Measurements from ENCODE around the gene MLYCD. TPM values are rescaled to one million over a fixed set of nuclear protein-coding genes. Genes with fewer than 3 reads are reported as not detected.

MLYCD gene
- total RNA-seq, 4 donors from 2014 or later: 2.7 to 8.6 (median 2.9) TPM

GRCh38 chr16:83936581-83937165 is 37.8 kb downstream of the MLYCD start:
- Histone ChIP-seq H3K4me3 (no peak overlapping the region), H3K27ac (no peak overlapping the region), H3K36me3 (no peaks in the 10 kb centered on the region), H3K4me1 (peaks cover 0 to 17% (median 13%) of the 10 kb centered on the region in 3 donors), H3K9me3 (no peaks in the 10 kb centered on the region), H3K27me3 (peaks cover 0 to 22% (median 0%) of the 10 kb centered on the region in 4 donors)
- TF ChIP-seq POLR2A (IDR thresholded peaks at IDR 0.05) (no peak), CTCF (IDR thresholded peaks at IDR 0.05) (no peak)
- WGBS, 2 donors: 87 to 92% methylated on average over 10 to 13 of the region's 19 CpGs
- DNase-seq: no peak
- intact Hi-C loops (cut with DNase I): no loop called here

- peaks cover 0 to 22% (median 0%) of the 10 kb centered on the region in 4 donors for H3K27me3 ChIP-seq
- no peak for DNase-seq
- H3K4me1 ChIP-seq: peaks cover 0 to 17% (median 13%) of the 10 kb centered on the region in 3 donors
- 85% methylated on average over 2 of the region's 2 CpGs for WGBS, 2 donors
- no peaks in the 10 kb centered on the region for H3K36me3 ChIP-seq
- TF ChIP-seq CTCF (IDR thresholded peaks at IDR 0.05) (no peak), POLR2A (IDR thresholded peaks at IDR 0.05) (no peak)
- intact Hi-C loops (cut with DNase I): no loop called here
- no peak overlapping the region for H3K4me3 ChIP-seq
- H3K27ac ChIP-seq: no peak overlapping the region
- no peaks in the 10 kb centered on the region for H3K9me3 ChIP-seq
Observed at GRCh38 chr16:83937267-83937666, 38.4 kb downstream of the MLYCD start.

GRCh38 chr16:83937922-83938885 is 39.3 kb downstream of the MLYCD start:
- H3K4me3 ChIP-seq: no peak overlapping the region
- WGBS, 2 donors: 71 to 76% methylated on average over 13 to 18 of the region's 18 CpGs
- peaks cover 0 to 21% (median 0%) of the 10 kb centered on the region in 4 donors for H3K27me3 ChIP-seq
- no peaks in the 10 kb centered on the region for H3K9me3 ChIP-seq
- peaks cover 0 to 17% (median 13%) of the 10 kb centered on the region in 3 donors for H3K4me1 ChIP-seq
- no peak overlapping the region for H3K27ac ChIP-seq
- intact Hi-C loops (cut with DNase I): no loop called here
- no peak for DNase-seq
- TF ChIP-seq POLR2A (IDR thresholded peaks at IDR 0.05) (no peak), CTCF (IDR thresholded peaks at IDR 0.05) (no peak)
- H3K36me3 ChIP-seq: no peaks in the 10 kb centered on the region

GRCh38 chr16:83939266-83939855 is 40.4 kb downstream of the MLYCD start:
- Histone ChIP-seq H3K27ac (no peak overlapping the region), H3K36me3 (no peaks in the 10 kb centered on the region), H3K4me1 (peaks cover 0 to 20% (median 9%) of the 10 kb centered on the region in 3 donors), H3K4me3 (no peak overlapping the region), H3K9me3 (no peaks in the 10 kb centered on the region), H3K27me3 (peaks cover 0 to 9% (median 0%) of the 10 kb centered on the region in 4 donors)
- no peak for DNase-seq
- 70 to 72% methylated on average over 8 to 11 of the region's 12 CpGs for WGBS, 2 donors
- TF ChIP-seq CTCF (IDR thresholded peaks at IDR 0.05) (no peak), POLR2A (IDR thresholded peaks at IDR 0.05) (no peak)
- intact Hi-C loops (cut with DNase I): no loop called here
